HepG2 (cell line): ENCODE data around the gene TYMS. TPM values are rescaled to one million over a fixed set of nuclear protein-coding genes. Genes with fewer than 3 reads are reported as not detected.

Experiments
- ARID5B ChIP-seq: IDR thresholded peaks from 2 replicates; pipeline ENCODE4 v1.4.0; 2020; ENCODE audit warnings: mild to moderate bottlenecking, missing genetic modification reagents
- ATAD3A ChIP-seq: sonication (generic); formaldehyde crosslinking; IDR thresholded peaks from 2 replicates; pipeline ENCODE4 v1.4.0; 2020; ENCODE audit warnings: missing genetic modification reagents
- ATF6 ChIP-seq: sonication (generic); formaldehyde crosslinking; conservative IDR thresholded peaks from 2 replicates; pipeline ENCODE4 v1.4.0; 2020; ENCODE audit warnings: missing genetic modification reagents
- CEBPG ChIP-seq: IDR thresholded peaks from 2 replicates; pipeline ENCODE4 v1.6.1; 2016
- GPN1 ChIP-seq: sonication (generic); formaldehyde crosslinking; IDR thresholded peaks from 2 replicates; pipeline ENCODE4 v1.5.1; 2020; ENCODE audit warnings: missing genetic modification reagents, borderline replicate concordance
- HNF1B ChIP-seq: sonication (generic); formaldehyde crosslinking; IDR thresholded peaks from 2 replicates; pipeline ENCODE4 v1.5.1; 2020; ENCODE audit warnings: mild to moderate bottlenecking, moderate library complexity, missing genetic modification reagents
- HNF4A ChIP-seq: sonication (generic); formaldehyde crosslinking; IDR thresholded peaks from 2 replicates; pipeline ENCODE4 v1.4.0; 2020; ENCODE audit warnings: missing genetic modification reagents
- HNF4G ChIP-seq, 2 experiments: sonication (generic) in 1 of 2; formaldehyde crosslinking in 1 of 2; IDR thresholded peaks; 2 replicates each; pipeline versions ENCODE4 v1.4.0 to v1.6.1; 2011 to 2020; ENCODE audit warnings: borderline replicate concordance in 2 of 2, low read depth in 2 of 2, mild to moderate bottlenecking in 2 of 2, low read length in 1 of 2, missing genetic modification reagents in 1 of 2, moderate library complexity in 1 of 2
- MED13 ChIP-seq: sonication (generic); formaldehyde crosslinking; IDR thresholded peaks from 2 replicates; pipeline ENCODE4 v1.5.0; 2020; ENCODE audit warnings: missing genetic modification reagents
- MYNN ChIP-seq: sonication (generic); formaldehyde crosslinking; IDR thresholded peaks from 2 replicates; pipeline ENCODE4 v1.4.0; 2020; ENCODE audit warnings: mild to moderate bottlenecking, low read depth, missing genetic modification reagents
- RARA ChIP-seq: IDR thresholded peaks from 2 replicates; pipeline ENCODE4 v1.6.1; 2016; ENCODE audit warnings: missing genetic modification reagents, missing compliant biosample characterization
- RORA ChIP-seq: sonication (generic); formaldehyde crosslinking; IDR thresholded peaks from 2 replicates; pipeline ENCODE4 v1.5.0; 2020; ENCODE audit warnings: mild to moderate bottlenecking, missing genetic modification reagents, moderate library complexity
- ZBTB2 ChIP-seq: sonication (generic); formaldehyde crosslinking; IDR thresholded peaks from 2 replicates; pipeline ENCODE4 v1.8.0; 2022; ENCODE audit warnings: low read depth, missing genetic modification reagents
- ZBTB21 ChIP-seq: sonication (generic); formaldehyde crosslinking; IDR thresholded peaks from 2 replicates; pipeline ENCODE4 v1.4.0; 2020; ENCODE audit warnings: missing genetic modification reagents
- ZNF124 ChIP-seq: sonication (generic); formaldehyde crosslinking; IDR thresholded peaks from 2 replicates; pipeline ENCODE4 v1.4.0; 2020; ENCODE audit warnings: missing genetic modification reagents
- ZNF33B ChIP-seq: sonication (generic); formaldehyde crosslinking; IDR thresholded peaks from 2 replicates; pipeline ENCODE4 v1.5.1; 2020; ENCODE audit warnings: mild to moderate bottlenecking, missing genetic modification reagents
- ZNF629 ChIP-seq: sonication (generic); formaldehyde crosslinking; conservative IDR thresholded peaks from 2 replicates; pipeline ENCODE4 v1.5.0; 2020; ENCODE audit warnings: missing genetic modification reagents
- ZNF7 ChIP-seq: IDR thresholded peaks from 2 replicates; pipeline ENCODE4 v1.6.1; 2016; ENCODE audit warnings: missing biosample characterization, missing genetic modification reagents
- ZNF776 ChIP-seq: sonication (generic); formaldehyde crosslinking; IDR thresholded peaks from 2 replicates; pipeline ENCODE4 v1.4.0; 2020; ENCODE audit warnings: mild to moderate bottlenecking, missing genetic modification reagents
- ZSCAN20 ChIP-seq: sonication (generic); formaldehyde crosslinking; IDR thresholded peaks from 2 replicates; pipeline ENCODE4 v1.4.0; 2020; ENCODE audit warnings: missing genetic modification reagents, mild to moderate bottlenecking, borderline replicate concordance
- polyA plus RNA-seq, 8 experiments: library from polyadenylated mRNA; depleted of rRNA in 3 of 8; stranded (reverse) in 7 of 8; unstranded in 1 of 8; fragments of >200 nt; fragmentation: Illumina TruSeq in 4 of 8; extraction: Trizol in 4 of 8; gene quantifications; 2 replicates each; pipeline versions ENCODE4 v1.2.1 to v1.2.3, GENCODE V29; 2011 to 2016; ENCODE audit warnings: low read depth in 4 of 8, missing spikeins in 1 of 8, mixed read lengths in 1 of 8; ENCODE audit not compliant: insufficient read depth in 1 of 8
- total RNA-seq, 5 experiments: library from RNA; depleted of rRNA; stranded (reverse); fragments of >200 nt; fragmentation: Illumina TruSeq; extraction: Trizol; gene quantifications; 2 replicates each; pipeline ENCODE4 v1.2.3, GENCODE V29; 2016; ENCODE audit warnings: low read depth in 1 of 5

TYMS gene
- total and polyA plus RNA-seq, 2 of the 13 experiments (the other 11 are each of a cell fraction or from before 2014, with no cell fraction given), result 80.1 to 106 TPM

- TF ChIP-seq ZNF776 (CRISPR knock-in tag) (no peak), ARID5B (peak; percentile 50), RORA (CRISPR knock-in tag) (no peak), ZNF124 (CRISPR knock-in tag) (no peak), MED13 (no peak), ZBTB21 (CRISPR knock-in tag) (no peak), ZNF33B (CRISPR knock-in tag) (no peak), RARA (CRISPR knock-in tag) (no peak), HNF4A (peak; percentile 71), MYNN (CRISPR knock-in tag) (no peak), HNF4G (IDR thresholded peaks at IDR 0.05; ENCODE audit: borderline replicate concordance, low read depth, low read length) (peak; percentile 45; the same call in 1 of the 2 replicates), HNF4G (CRISPR knock-in tag; IDR thresholded peaks at IDR 0.05; ENCODE audit: borderline replicate concordance, low read depth) (no peak), ATF6 (no peak), ZBTB2 (no peak), CEBPG (CRISPR knock-in tag) (0 out of 2 replicates have a peak, but pooled peaks have one; percentile 13), ZNF629 (no peak), ZSCAN20 (CRISPR knock-in tag) (no peak), HNF1B (CRISPR knock-in tag) (no peak), ZNF7 (CRISPR knock-in tag) (no peak), ATAD3A (CRISPR knock-in tag) (no peak), GPN1 (CRISPR knock-in tag) (no peak)
Observed at GRCh38 chr18:703213-703967, 45.9 kb downstream of the TYMS start (continued).
